Fibroblast of the aortic adventitia (primary cell): ENCODE measurements around the gene LRMDA. TPM values are rescaled to one million over a fixed set of nuclear protein-coding genes. Genes with fewer than 3 reads are reported as not detected.

Experiments
- DNase-seq: peaks from one replicate; pipeline ENCODE4 v3.0.0-alpha.2; 2010; ENCODE audit warnings: low read depth
- H3K4me3 ChIP-seq: 2 replicates; pipeline ENCODE4 v1.5.1; 2011; ENCODE audit warnings: low read depth, mild to moderate bottlenecking, control low read depth, low read length, moderate library complexity
- CTCF ChIP-seq: IDR thresholded peaks from 2 replicates; pipeline ENCODE4 v1.5.1; 2011; ENCODE audit warnings: mild to moderate bottlenecking, low read length, control low read depth, inconsistent platforms; ENCODE audit not compliant: insufficient read depth
- total RNA-seq: library from RNA; depleted of rRNA; stranded (reverse); fragments of >200 nt; gene quantifications from 2 replicates; pipeline ENCODE4 v1.2.3, GENCODE V29; 2012; ENCODE audit warnings: low replicate concordance

The LRMDA gene
- total RNA-seq, 1 donor = 6.3 TPM

GRCh38 chr10:76197293-76197692, 765.9 kb downstream of the LRMDA start:
- TF ChIP-seq CTCF = no peak
- DNase-seq = no peak
- no peak overlapping the region for H3K4me3 ChIP-seq

GRCh38 chr10:76198287-76199035, 767.0 kb downstream of the LRMDA start:
- TF ChIP-seq CTCF = no peak
- H3K4me3 ChIP-seq = no peak overlapping the region
- no peak for DNase-seq

GRCh38 chr10:76201962-76202361, 770.5 kb downstream of the LRMDA start:
- H3K4me3 ChIP-seq = no peak overlapping the region
- DNase-seq = no peak
- TF ChIP-seq CTCF = no peak

GRCh38 chr10:76202777-76203176, 771.4 kb downstream of the LRMDA start:
- DNase-seq = peak; percentile 43
- no peak for TF ChIP-seq CTCF
- no peak overlapping the region for H3K4me3 ChIP-seq

- DNase-seq = peak; percentile 24
- TF ChIP-seq CTCF = no peak
- H3K4me3 ChIP-seq = no peak overlapping the region
Observed at GRCh38 chr10:76205361-76205760, 773.9 kb downstream of the LRMDA start.

- TF ChIP-seq CTCF = no peak
- DNase-seq = no peak
- H3K4me3 ChIP-seq = no peak overlapping the region
Observed at GRCh38 chr10:76206797-76207352, 775.5 kb downstream of the LRMDA start.
